B cell (primary cell): Measurements from ENCODE around the gene ZPBP2. TPM values are rescaled to one million over a fixed set of nuclear protein-coding genes. Genes with fewer than 3 reads are reported as not detected.
A peak's percentile ranks its signal among the peaks of the same experiment; 100 is the strongest.

Experiments used
- ATAC-seq: fragments of 200-7000 bp; cut with Tn5 transposase; one replicate; pipeline ENCODE4 v1.10.0; 2021; ENCODE audit warnings: low read depth, mild to moderate bottlenecking, moderate number of reproducible peaks, moderate library complexity
- CTCF ChIA-PET: fragments of 350-600 bp; sonication (Branson Sonifier 250); formaldehyde crosslinking; loops from one replicate; lab custom pipeline; 2021; ENCODE audit warnings: antibody characterized with exemption, inconsistent platforms; lab: Charles Lee
- POLR2A ChIA-PET: fragments of 350-600 bp; sonication (Branson Sonifier 250); formaldehyde crosslinking; loops from one replicate; lab custom pipeline; 2021; ENCODE audit warnings: antibody characterized with exemption; lab: Charles Lee
- DNase-seq: peaks from one replicate; pipeline ENCODE4 v3.0.0; 2013
- H2AFZ ChIP-seq: 2 replicates; pipeline ENCODE4 v1.6.1; 2012; ENCODE audit warnings: mild to moderate bottlenecking, low read depth, low read length; ENCODE audit not compliant: insufficient read depth, poor library complexity, severe bottlenecking
- H3K27ac ChIP-seq, 2 donors: 1 replicate in 1 of 2; 2 replicates in 1 of 2; pipeline ENCODE4 v1.5.1; 2012 to 2013; ENCODE audit warnings: low read length in 2 of 2, mild to moderate bottlenecking in 2 of 2, moderate library complexity in 1 of 2
- H3K27me3 ChIP-seq, 4 experiments: fragments of 200-600 bp in 1 of 4; sonication (generic) in 1 of 4; replicated peaks in 1 of 4; 1 replicate in 2 of 4; 2 replicates in 2 of 4; pipeline versions ENCODE4 v1.6.1 to v1.7.0; 2013 to 2016; ENCODE audit warnings: low read length in 3 of 4, mild to moderate bottlenecking in 2 of 4, mixed read lengths in 1 of 4, moderate library complexity in 1 of 4; ENCODE audit not compliant: insufficient read depth in 4 of 4, control insufficient read depth in 3 of 4; ENCODE audit errors: control extremely low read depth in 1 of 4
- H3K36me3 ChIP-seq, 2 experiments: replicated peaks in 1 of 2; 1 replicate in 1 of 2; 2 replicates in 1 of 2; pipeline versions ENCODE4 v1.6.1 to v1.7.1; 2013; ENCODE audit warnings: low read length in 1 of 2; ENCODE audit not compliant: insufficient read depth in 2 of 2, control insufficient read depth in 1 of 2; ENCODE audit errors: control extremely low read depth in 1 of 2, extremely low read depth in 1 of 2
- H3K4me1 ChIP-seq, 2 donors: fragments of 200-600 bp in 1 of 2; sonication (generic) in 1 of 2; 1 replicate in 1 of 2; 2 replicates in 1 of 2; pipeline versions ENCODE4 v1.5.1 to v1.6.1; 2013 to 2017; ENCODE audit warnings: low read length in 2 of 2; ENCODE audit not compliant: control insufficient read depth in 2 of 2, insufficient read depth in 2 of 2
- H3K4me2 ChIP-seq: replicated peaks from 2 replicates; pipeline ENCODE3; 2012; ENCODE audit warnings: mild to moderate bottlenecking, low read depth, low read length; ENCODE audit not compliant: poor library complexity, severe bottlenecking
- H3K4me3 ChIP-seq, 5 experiments: fragments of 200-600 bp in 1 of 5; sonication (generic) in 1 of 5; 1 replicate in 3 of 5; 2 replicates in 2 of 5; pipeline versions ENCODE4 v1.5.1 to v1.7.0; 2011 to 2016; ENCODE audit warnings: low read length in 4 of 5, mild to moderate bottlenecking in 4 of 5, low read depth in 2 of 5, control low read depth in 1 of 5, moderate library complexity in 1 of 5; ENCODE audit not compliant: insufficient read depth in 1 of 5; ENCODE audit errors: control extremely low read depth in 1 of 5, extremely low read depth in 1 of 5
- H3K79me2 ChIP-seq: fragments of 200-600 bp; sonication (generic); one replicate; pipeline ENCODE4 v1.6.0; 2016; ENCODE audit warnings: low read length; ENCODE audit not compliant: control insufficient read depth, insufficient read depth
- H3K9ac ChIP-seq: fragments of 200-600 bp; sonication (generic); 2 replicates; pipeline ENCODE4 v1.6.1; 2017; ENCODE audit warnings: mild to moderate bottlenecking, low read length, moderate library complexity
- H3K9me3 ChIP-seq, 3 donors: one replicate each; pipeline versions ENCODE4 v1.6.1 to v1.7.1; 2013; ENCODE audit warnings: low read length in 2 of 3; ENCODE audit not compliant: control insufficient read depth in 2 of 3, insufficient read depth in 1 of 3; ENCODE audit errors: control extremely low read depth in 1 of 3
- H4K20me1 ChIP-seq: 2 replicates; pipeline ENCODE4 v1.6.0; 2012; ENCODE audit warnings: mild to moderate bottlenecking, low read length; ENCODE audit not compliant: insufficient read depth, control insufficient read depth, poor library complexity, severe bottlenecking
- H3K27ac Mint-ChIP-seq: one replicate; pipeline ENCODE4 v1.8.0; 2021; ENCODE audit warnings: mixed read lengths
- H3K27me3 Mint-ChIP-seq: one replicate; pipeline ENCODE4 v1.8.0; 2021; ENCODE audit warnings: mixed read lengths
- H3K4me1 Mint-ChIP-seq: one replicate; pipeline ENCODE4 v1.8.0; 2021; ENCODE audit warnings: mixed read lengths
- H3K4me3 Mint-ChIP-seq: one replicate; pipeline ENCODE4 v1.8.0; 2021; ENCODE audit warnings: mixed read lengths
- H3K9me3 Mint-ChIP-seq: one replicate; pipeline ENCODE4 v1.8.0; 2022; ENCODE audit warnings: mixed read lengths; ENCODE audit not compliant: insufficient read depth
- CTCF ChIP-seq: fragments of 200-600 bp; IDR thresholded peaks from one replicate; pipeline ENCODE4 v1.8.0; 2022; ENCODE audit warnings: antibody characterized with exemption, mild to moderate bottlenecking
- EZH2 ChIP-seq: IDR thresholded peaks from 2 replicates; pipeline ENCODE4 v1.6.1; 2012; ENCODE audit warnings: borderline replicate concordance, low read depth, mild to moderate bottlenecking, moderate library complexity, low read length; ENCODE audit not compliant: insufficient read depth, poor library complexity, severe bottlenecking
- WGBS: methylation state at CpG from one replicate; pipeline ENCODE4 v1.1.5; 2013; ENCODE audit warnings: missing lambda C conversion rate; ENCODE audit not compliant: insufficient coverage; 5-methylcytosine and 5-hydroxymethylcytosine counted together
- intact Hi-C: fragments of 100-400 bp; cut with micrococcal nuclease; formaldehyde crosslinking; loops from one replicate; pipeline ENCODE4 v1.10.0; 2022
- polyA plus RNA-seq: library from polyadenylated mRNA; depleted of rRNA; stranded (reverse); fragments of >200 nt; gene quantifications from 2 replicates; pipeline ENCODE4 v1.2.3, GENCODE V29; 2012
- total RNA-seq, 2 donors: library from RNA; stranded (reverse); fragments of 120-200 nt in 1 of 2; gene quantifications; 1 replicate in 1 of 2; 2 replicates in 1 of 2; pipeline versions ENCODE4 v1.2.3 to v1.2.4, GENCODE V29; 2013 to 2022

The ZPBP2 gene
- total and polyA plus RNA-seq, 2 donors (not counting 1 experiment from before 2014, with no cell fraction given) = 1.6 to 1.7 TPM

GRCh38 chr17:39818358-39819000 is 49.5 kb upstream of the ZPBP2 start:
- Histone ChIP-seq H3K27me3 (no peaks in the 10 kb centered on the region), H3K4me3 (peak overlapping the region in 1 of 5 experiments; percentile 22), H3K27ac (peak overlapping the region; percentile 66 to 85), H4K20me1 (peaks cover 10% of the 10 kb centered on the region), H3K9ac (peak overlapping the region; percentile 3), H3K36me3 (peaks cover 16 to 93% of the 10 kb centered on the region in 2 experiments), H2AFZ (no peak overlapping the region), H3K9me3 (peaks cover 2 to 12% (median 6%) of the 10 kb centered on the region in 3 donors), H3K79me2 (peaks cover 98% of the 10 kb centered on the region), H3K4me2 (peak overlapping the region; percentile 38), H3K4me1 (peaks cover 65 to 67% of the 10 kb centered on the region in 2 donors)
- intact Hi-C loops = loop anchor here (2.0 kb wide), 1 partner anchor 24 kb away; no protein-coding TSS in a partner anchor
- CTCF ChIA-PET = interaction anchor here (0.8 to 1.7 kb wide), 5 partner anchors 25 to 65 kb away, joined by 3 to 7 read pairs (median 3); partner anchors contain the start of gene IKZF3
- Mint-ChIP-seq H3K27me3 (no peaks in the 10 kb centered on the region), H3K27ac (peak overlapping the region; percentile 92), H3K9me3 (peaks cover 2% of the 10 kb centered on the region), H3K4me1 (peaks cover 80% of the 10 kb centered on the region), H3K4me3 (peak overlapping the region; percentile 75)
- peak; percentile 14 for ATAC-seq
- POLR2A ChIA-PET = interaction anchor here (0.6 to 1.4 kb wide), 2 partner anchors 42 to 242 kb away, joined by 3 read pairs; no protein-coding TSS in a partner anchor
- DNase-seq = peak; percentile 60
- no peak for TF ChIP-seq CTCF
- TF ChIP-seq EZH2 = no peak
- WGBS = no CpG with 5 or more reads among the region's 9 CpGs

GRCh38 chr17:39820541-39820940 is 47.5 kb upstream of the ZPBP2 start:
- CTCF ChIA-PET = interaction anchor here (1.8 to 2.6 kb wide), 5 partner anchors 26 to 91 kb away, joined by 4 to 10 read pairs (median 6); partner anchors contain the start of gene IKZF3
- Mint-ChIP-seq H3K4me1 (peaks cover 61% of the 10 kb centered on the region), H3K27me3 (no peaks in the 10 kb centered on the region), H3K4me3 (peak overlapping the region; percentile 40), H3K27ac (peak overlapping the region; percentile 86), H3K9me3 (peaks cover 7% of the 10 kb centered on the region)
- Histone ChIP-seq H3K27me3 (no peaks in the 10 kb centered on the region), H3K4me2 (peak overlapping the region; percentile 38), H3K4me1 (peaks cover 53 to 54% of the 10 kb centered on the region in 2 donors), H3K27ac (peak overlapping the region; percentile 58 to 85), H3K79me2 (peaks cover 98% of the 10 kb centered on the region), H3K9ac (peak overlapping the region; percentile 11), H2AFZ (no peak overlapping the region), H4K20me1 (peaks cover 10% of the 10 kb centered on the region), H3K9me3 (peaks cover 5 to 28% (median 24%) of the 10 kb centered on the region in 3 donors), H3K4me3 (no peak overlapping the region), H3K36me3 (peaks cover 18 to 93% of the 10 kb centered on the region in 2 experiments)
- intact Hi-C loops = loop anchor here (2.0 to 5.0 kb wide), 2 partner anchors 42 to 64 kb away; partner anchors contain the start of gene IKZF3
- 100% methylated on average over 2 of the region's 4 CpGs for WGBS
- POLR2A ChIA-PET = interaction anchor here (1.0 to 1.1 kb wide), 2 partner anchors 11 to 26 kb away, joined by 3 to 5 read pairs; no protein-coding TSS in a partner anchor
- ATAC-seq (no peak), DNase-seq (no peak)
- TF ChIP-seq EZH2 = no peak
- TF ChIP-seq CTCF = no peak
